WTC11 (cell line): ENCODE measurements around the gene DYNC1I2. TPM values are rescaled to one million over a fixed set of nuclear protein-coding genes. Genes with fewer than 3 reads are reported as not detected.

Experiments
- ATAC-seq: fragments of 200-7000 bp; cut with Tn5 transposase; 2 replicates; pipeline ENCODE4 v1.10.0; 2021; ENCODE audit warnings: mild to moderate bottlenecking, moderate library complexity
- CTCF ChIA-PET: fragments of 300-600 bp; sonication (Branson Sonifier 250); formaldehyde crosslinking; loops from one replicate; lab custom pipeline; 2021; ENCODE audit warnings: antibody characterized with exemption; lab: Charles Lee
- POLR2A ChIA-PET: fragments of 350-600 bp; sonication (Branson Sonifier 250); formaldehyde crosslinking; loops from one replicate; lab custom pipeline; 2021; ENCODE audit warnings: antibody characterized with exemption; lab: Charles Lee
- DNase-seq: peaks from one replicate; pipeline ENCODE4 v3.0.0; 2021; ENCODE audit warnings: low spot score
- H3K27ac Mint-ChIP-seq: 2 replicates; pipeline ENCODE4 v1.8.0; 2021; ENCODE audit warnings: mixed read lengths
- H3K27me3 Mint-ChIP-seq: 2 replicates; pipeline ENCODE4 v1.8.0; 2021; ENCODE audit warnings: low read depth, mild to moderate bottlenecking, moderate library complexity, mixed read lengths
- H3K36me3 Mint-ChIP-seq: 2 replicates; pipeline ENCODE4 v1.8.0; 2021; ENCODE audit warnings: mixed read lengths
- H3K4me1 Mint-ChIP-seq: 2 replicates; pipeline ENCODE4 v1.8.0; 2022; ENCODE audit warnings: mixed read lengths
- H3K4me3 Mint-ChIP-seq: 2 replicates; pipeline ENCODE4 v1.8.0; 2021; ENCODE audit warnings: mild to moderate bottlenecking, moderate library complexity, mixed read lengths
- H3K9me3 Mint-ChIP-seq: 2 replicates; pipeline ENCODE4 v1.8.0; 2021; ENCODE audit warnings: mixed read lengths
- ATF3 ChIP-seq: sonication (generic); formaldehyde crosslinking; conservative IDR thresholded peaks from 2 replicates; pipeline ENCODE4 v1.8.1; 2022; ENCODE audit warnings: mild to moderate bottlenecking, missing genetic modification reagents
- ATF6 ChIP-seq: sonication (generic); formaldehyde crosslinking; IDR thresholded peaks from 2 replicates; pipeline ENCODE4 v1.8.1; 2023; ENCODE audit warnings: mild to moderate bottlenecking, missing genetic modification reagents
- CDX4 ChIP-seq: fragments of 250-450 bp; sonication (Bioruptor Pico); IDR thresholded peaks from 2 replicates; pipeline ENCODE4 v1.9.0; 2021; ENCODE audit warnings: moderate library complexity, mild to moderate bottlenecking, inconsistent platforms, borderline replicate concordance
- E2F4 ChIP-seq: sonication (generic); formaldehyde crosslinking; IDR thresholded peaks from 2 replicates; pipeline ENCODE4 v1.8.1; 2022; ENCODE audit warnings: low read depth, mild to moderate bottlenecking, moderate library complexity, missing genetic modification reagents, borderline replicate concordance
- ELF4 ChIP-seq: sonication (generic); formaldehyde crosslinking; IDR thresholded peaks from 2 replicates; pipeline ENCODE4 v1.8.1; 2022; ENCODE audit warnings: low read depth, mild to moderate bottlenecking, moderate library complexity, missing genetic modification reagents
- ERG ChIP-seq: fragments of 250-450 bp; sonication (Bioruptor Pico); IDR thresholded peaks from 2 replicates; pipeline ENCODE4 v1.8.0; 2021; ENCODE audit warnings: mild to moderate bottlenecking
- FOXJ3 ChIP-seq: sonication (generic); formaldehyde crosslinking; IDR thresholded peaks from 2 replicates; pipeline ENCODE4 v1.9.0; 2021; ENCODE audit warnings: missing genetic modification reagents, mild to moderate bottlenecking, borderline replicate concordance
- FOXK1 ChIP-seq: sonication (generic); formaldehyde crosslinking; IDR thresholded peaks from 2 replicates; pipeline ENCODE4 v1.8.0; 2022; ENCODE audit warnings: mild to moderate bottlenecking, moderate library complexity, missing genetic modification reagents
- IRF2 ChIP-seq: sonication (generic); formaldehyde crosslinking; IDR thresholded peaks from 2 replicates; pipeline ENCODE4 v1.8.0; 2022; ENCODE audit warnings: low read depth, missing genetic modification reagents, borderline replicate concordance
- JUN ChIP-seq: sonication (generic); formaldehyde crosslinking; IDR thresholded peaks from 2 replicates; pipeline ENCODE4 v1.8.0; 2023; ENCODE audit warnings: mild to moderate bottlenecking, missing genetic modification reagents
- MXD4 ChIP-seq: fragments of 250-450 bp; sonication (Bioruptor Pico); IDR thresholded peaks from 2 replicates; pipeline ENCODE4 v1.8.0; 2021; ENCODE audit warnings: mild to moderate bottlenecking, moderate library complexity, borderline replicate concordance
- MYBL2 ChIP-seq: sonication (generic); formaldehyde crosslinking; IDR thresholded peaks from 2 replicates; pipeline ENCODE4 v1.8.1; 2023; ENCODE audit warnings: mild to moderate bottlenecking, moderate library complexity, missing genetic modification reagents
- NR3C1 ChIP-seq: sonication (generic); formaldehyde crosslinking; conservative IDR thresholded peaks from 2 replicates; pipeline ENCODE4 v1.8.1; 2023; ENCODE audit warnings: low read depth, mild to moderate bottlenecking, missing genetic modification reagents
- PRRX2 ChIP-seq: fragments of 250-450 bp; sonication (Bioruptor Pico); IDR thresholded peaks from 2 replicates; pipeline ENCODE4 v1.8.0; 2021; ENCODE audit warnings: mild to moderate bottlenecking
- RORB ChIP-seq: fragments of 250-450 bp; sonication (Bioruptor Pico); IDR thresholded peaks from 2 replicates; pipeline ENCODE4 v1.9.0; 2021; ENCODE audit warnings: mild to moderate bottlenecking
- SOX15 ChIP-seq: fragments of 250-450 bp; sonication (Bioruptor Pico); IDR thresholded peaks from 2 replicates; pipeline ENCODE4 v1.9.0; 2021; ENCODE audit warnings: mild to moderate bottlenecking
- ZNF121 ChIP-seq: sonication (generic); formaldehyde crosslinking; IDR thresholded peaks from 2 replicates; pipeline ENCODE4 v1.8.0; 2023; ENCODE audit warnings: missing genetic modification reagents
- ZNF281 ChIP-seq: sonication (generic); formaldehyde crosslinking; IDR thresholded peaks from 2 replicates; pipeline ENCODE4 v1.8.0; 2023; ENCODE audit warnings: mild to moderate bottlenecking, missing genetic modification reagents
- ZNF396 ChIP-seq: fragments of 250-450 bp; sonication (Bioruptor Pico); IDR thresholded peaks from 2 replicates; pipeline ENCODE4 v1.8.0; 2021; ENCODE audit warnings: mild to moderate bottlenecking, moderate library complexity, borderline replicate concordance
- ZNF416 ChIP-seq: fragments of 250-450 bp; sonication (Bioruptor Pico); IDR thresholded peaks from 2 replicates; pipeline ENCODE4 v1.9.0; 2021; ENCODE audit warnings: mild to moderate bottlenecking, inconsistent platforms
- ZNF671 ChIP-seq: fragments of 250-450 bp; sonication (Bioruptor Pico); IDR thresholded peaks from 2 replicates; pipeline ENCODE4 v1.8.0; 2021; ENCODE audit warnings: mild to moderate bottlenecking
- ZSCAN18 ChIP-seq: fragments of 250-450 bp; sonication (Bioruptor Pico); IDR thresholded peaks from 2 replicates; pipeline ENCODE4 v2.1.2; 2022; ENCODE audit warnings: mild to moderate bottlenecking, moderate library complexity
- total RNA-seq: library from RNA; stranded (reverse); gene quantifications from 3 replicates; pipeline ENCODE4 v1.2.3, GENCODE V29; 2021

DYNC1I2 gene
- total RNA-seq, 1 experiment from 2014 or later: 73.7 TPM

GRCh38 chr2:171741189-171741588 is 53.9 kb downstream of the DYNC1I2 start (continued):
- no peak for TF ChIP-seq IRF2 (CRISPR knock-in tag)

GRCh38 chr2:171742760-171743159 is 55.5 kb downstream of the DYNC1I2 start:
- TF ChIP-seq FOXK1 (CRISPR knock-in tag) (no peak), NR3C1 (CRISPR knock-in tag) (no peak), SOX15 (no peak)
- TF ChIP-seq, all 79 proteins: peak for 0
- no peaks in the 10 kb centered on the region for H3K4me1 Mint-ChIP-seq
- 0 out of 2 replicates have a peak, but pooled peaks cover 3% of the 10 kb centered on the region for H3K9me3 Mint-ChIP-seq
- H3K27ac Mint-ChIP-seq: no peak overlapping the region
- H3K4me3 Mint-ChIP-seq: no peak overlapping the region
- ChIA-PET POLR2A (no interaction called here), CTCF (no interaction called here)
- no peak for ATAC-seq
- no peak for DNase-seq
- no peaks in the 10 kb centered on the region for H3K27me3 Mint-ChIP-seq
- peaks cover 33% of the 10 kb centered on the region for H3K36me3 Mint-ChIP-seq

GRCh38 chr2:171745141-171745540 is 57.9 kb downstream of the DYNC1I2 start:
- H3K36me3 Mint-ChIP-seq: peaks cover 35% of the 10 kb centered on the region
- TF ChIP-seq CDX4 (CRISPR knock-in tag) (no peak), MXD4 (CRISPR knock-in tag) (no peak), ATF6 (CRISPR knock-in tag) (no peak), PRRX2 (CRISPR knock-in tag) (no peak), ZSCAN18 (CRISPR knock-in tag) (no peak), ZNF396 (CRISPR knock-in tag) (no peak), ZNF416 (no peak), ATF3 (CRISPR knock-in tag) (no peak), ZNF671 (CRISPR knock-in tag) (no peak), MYBL2 (CRISPR knock-in tag) (no peak), FOXK1 (CRISPR knock-in tag) (no peak), ERG (CRISPR knock-in tag) (no peak), JUN (CRISPR knock-in tag) (no peak), FOXJ3 (no peak), ELF4 (CRISPR knock-in tag) (no peak), ZNF281 (no peak), RORB (CRISPR knock-in tag) (no peak), E2F4 (CRISPR knock-in tag) (no peak), ZNF121 (no peak)

More at GRCh38 chr2:171745141-171745540, 57.9 kb downstream of the DYNC1I2 start:
- no peak for DNase-seq
- no peak overlapping the region for H3K27ac Mint-ChIP-seq
- POLR2A ChIA-PET: no interaction called here
- no peaks in the 10 kb centered on the region for H3K9me3 Mint-ChIP-seq
- no peak for ATAC-seq
- H3K4me3 Mint-ChIP-seq: no peak overlapping the region
- CTCF ChIA-PET: no interaction called here
- H3K27me3 Mint-ChIP-seq: no peaks in the 10 kb centered on the region
- no peaks in the 10 kb centered on the region for H3K4me1 Mint-ChIP-seq
